Spleen (tissue), 11 donors: ENCODE measurements around the gene YPEL3. TPM values are rescaled to one million over a fixed set of nuclear protein-coding genes. Genes with fewer than 3 reads are reported as not detected.
A peak's percentile ranks its signal among the peaks of the same experiment; 100 is the strongest.

ENCODE experiments used
- DNase-seq: peaks from one replicate; pipeline ENCODE4 v3.0.0-alpha.2; 2020
- H3K27ac ChIP-seq, 8 donors: fragments of 200-600 bp; sonication (generic) in 7 of 8; 1 replicate in 4 of 8; 2 replicates in 4 of 8; pipeline versions ENCODE4 v1.5.0 to v1.8.0; 2016 to 2021; ENCODE audit warnings: inconsistent platforms in 4 of 8, mild to moderate bottlenecking in 4 of 8, moderate library complexity in 1 of 8
- H3K27me3 ChIP-seq, 7 donors: fragments of 200-600 bp; sonication (generic) in 6 of 7; replicated peaks in 1 of 7; 1 replicate in 4 of 7; 2 replicates in 3 of 7; pipeline versions ENCODE4 v1.5.0 to v1.8.0; 2016 to 2021; ENCODE audit warnings: inconsistent platforms in 3 of 7, mild to moderate bottlenecking in 1 of 7
- H3K36me3 ChIP-seq, 6 donors: fragments of 200-600 bp; sonication (generic) in 5 of 6; 1 replicate in 4 of 6; 2 replicates in 2 of 6; pipeline versions ENCODE4 v1.5.0 to v1.8.0; 2016 to 2021; ENCODE audit warnings: inconsistent platforms in 2 of 6
- H3K4me1 ChIP-seq, 6 donors: fragments of 200-600 bp; sonication (generic) in 5 of 6; 1 replicate in 3 of 6; 2 replicates in 3 of 6; pipeline versions ENCODE4 v1.5.0 to v1.8.0; 2016 to 2021; ENCODE audit warnings: inconsistent platforms in 3 of 6
- H3K4me3 ChIP-seq, 8 donors: fragments of 200-600 bp; sonication (generic) in 7 of 8; 1 replicate in 4 of 8; 2 replicates in 4 of 8; pipeline versions ENCODE4 v1.5.0 to v1.8.0; 2016 to 2021; ENCODE audit warnings: inconsistent platforms in 4 of 8, mild to moderate bottlenecking in 4 of 8, moderate library complexity in 2 of 8
- H3K9me3 ChIP-seq, 8 donors: fragments of 200-600 bp; sonication (generic) in 7 of 8; 1 replicate in 4 of 8; 2 replicates in 4 of 8; pipeline versions ENCODE4 v1.5.0 to v1.8.0; 2016 to 2021; ENCODE audit warnings: inconsistent platforms in 4 of 8
- CTCF ChIP-seq, 11 experiments: fragments of 200-600 bp in 7 of 11; fragments of 450-650 bp in 4 of 11; sonication (generic) in 4 of 11; IDR thresholded peaks in 8 of 11; conservative IDR thresholded peaks in 3 of 11; 1 replicate in 7 of 11; 2 replicates in 4 of 11; pipeline versions ENCODE4 v1.4.0 to v1.8.0; 2016 to 2021; ENCODE audit warnings: antibody characterized with exemption in 11 of 11, inconsistent platforms in 4 of 11, mild to moderate bottlenecking in 1 of 11
- POLR2A ChIP-seq, 3 donors: fragments of 450-650 bp; IDR thresholded peaks; one replicate each; pipeline ENCODE4 v1.5.1; 2017; ENCODE audit warnings: antibody characterized with exemption in 3 of 3, mild to moderate bottlenecking in 1 of 3
- POLR2AphosphoS5 ChIP-seq, 3 donors: sonication (generic); formaldehyde crosslinking; IDR thresholded peaks; one replicate each; pipeline ENCODE4 v1.5.1; 2017; ENCODE audit warnings: antibody characterized with exemption in 3 of 3
- WGBS, 5 donors: extraction: QIAGEN DNeasy Blood & Tissue Kit in 3 of 5; methylation state at CpG; one replicate each; pipeline versions ENCODE4 v1.1.5 to v1.1.7; 2013 to 2018; 5-methylcytosine and 5-hydroxymethylcytosine counted together
- intact Hi-C: fragments of 100-400 bp; cut with DNase I; formaldehyde crosslinking; loops from one replicate; pipeline ENCODE4 v1.15.0; 2023; ENCODE audit warnings: low total_unique reads
- polyA plus RNA-seq, 3 donors: library from polyadenylated mRNA; stranded (reverse); fragments of 200-250 nt; gene quantifications; one replicate each; pipeline ENCODE4 v1.2.1, GENCODE V29; 2013
- total RNA-seq, 7 donors: library from RNA; depleted of rRNA in 3 of 7; stranded (reverse); fragments of >200 nt in 3 of 7; fragmentation: NEBNext Ultra II Directional in 4 of 7; extraction: Animal tissue kit (Norgen Biotek cat#: 25700) in 4 of 7; gene quantifications; one replicate each; pipeline versions ENCODE4 v1.1.0 to v1.2.1, GENCODE V29; 2016 to 2021
- donor health status: healthy with polysubstance abuse.
- donor health status: DM: no; HTN: no; CAD: no; lungs with moderate emphysema.
- donor health status: DM: no; HTN: no; CAD: no.
- donor health status: Bipolar disorder and iron deficiency.
- donor health status: healthy.
- donor health status: DM: no; HTN: no; CAD: no.
- donor health status: DM: yes; HTN: yes; CAD: no.

The YPEL3 gene
- total and polyA plus RNA-seq, 10 donors = 108 to 234 (median 143) TPM

DNA sequence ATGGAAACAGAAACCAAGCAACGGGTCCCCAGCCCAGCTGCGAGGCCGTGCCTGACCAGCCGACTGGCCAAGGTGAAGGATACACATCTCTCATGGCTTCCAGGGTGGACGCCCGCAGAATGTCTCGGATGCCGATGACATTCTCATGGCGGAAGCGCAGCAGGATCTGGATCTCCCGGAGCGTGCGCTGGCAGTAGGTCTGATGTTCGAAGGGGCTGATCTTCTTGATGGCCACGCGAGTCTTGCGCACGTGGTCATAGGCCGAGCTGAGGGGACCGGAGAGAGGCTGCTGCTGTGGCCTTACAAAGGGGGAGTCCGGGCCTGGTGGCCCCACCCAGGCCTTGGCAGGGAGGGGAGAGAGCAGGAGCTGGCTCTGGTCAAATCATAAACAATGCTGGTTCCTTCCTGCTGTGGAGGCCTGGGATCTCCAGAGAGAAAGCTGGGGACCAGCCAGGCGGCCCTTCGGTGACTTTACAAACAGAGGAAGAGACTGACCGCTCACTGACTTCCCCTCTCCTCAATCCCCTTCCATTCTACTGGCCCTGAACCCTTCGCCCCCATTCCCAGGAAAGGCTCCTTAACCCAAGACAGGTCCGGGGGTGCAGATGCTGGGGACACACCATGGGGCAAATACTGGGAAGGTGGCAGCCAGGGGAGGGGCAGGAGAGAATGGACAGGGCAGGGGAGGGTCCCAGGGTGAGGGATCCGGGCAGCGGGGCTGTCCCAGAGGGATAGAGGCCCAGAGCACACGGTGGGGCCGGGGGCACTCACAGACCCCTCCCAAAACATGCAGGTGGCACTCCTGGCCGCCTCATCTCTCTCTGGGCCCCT is 25.9 kb upstream of the YPEL3 start:
- no peaks in the 10 kb centered on the region for H3K9me3 ChIP-seq
- intact Hi-C loops = no loop called here
- WGBS, 5 donors = 29 to 72% (median 59%) methylated on average over 25 to 31 of the region's 31 CpGs
- DNase-seq = peak; percentile 88
- TF ChIP-seq CTCF (IDR thresholded peaks at IDR 0.05 in 8 of 11, conservative IDR thresholded peaks at IDR 0.05 in 3 of 11) (no peak), POLR2AphosphoS5 (IDR thresholded peaks at IDR 0.05) (peak; percentile 44 to 71 (median 70)), POLR2A (IDR thresholded peaks at IDR 0.05) (peak in 1 of 3 donors; percentile 54)
- H3K27me3 ChIP-seq = no peaks in the 10 kb centered on the region
- H3K4me1 ChIP-seq = peaks cover 12 to 50% (median 34%) of the 10 kb centered on the region in 6 donors
- H3K36me3 ChIP-seq = peaks cover 0 to 47% (median 19%) of the 10 kb centered on the region in 6 donors
- peak overlapping the region; percentile 88 to 96 (median 94) for H3K27ac ChIP-seq
- H3K4me3 ChIP-seq = peak overlapping the region; percentile 62 to 93 (median 73)

- intact Hi-C loops = no loop called here
- H3K4me1 ChIP-seq = peaks cover 12 to 50% (median 35%) of the 10 kb centered on the region in 6 donors
- 83 to 93% (median 86%) methylated on average over 3 of the region's 3 CpGs for WGBS, 5 donors
- no peaks in the 10 kb centered on the region for H3K9me3 ChIP-seq
- peak overlapping the region; percentile 88 to 96 (median 94) for H3K27ac ChIP-seq
- H3K36me3 ChIP-seq = peaks cover 0 to 61% (median 33%) of the 10 kb centered on the region in 6 donors
- DNase-seq = no peak
- no peak overlapping the region for H3K4me3 ChIP-seq
- H3K27me3 ChIP-seq = no peaks in the 10 kb centered on the region
- TF ChIP-seq POLR2A (IDR thresholded peaks at IDR 0.05) (no peak), POLR2AphosphoS5 (IDR thresholded peaks at IDR 0.05) (no peak), CTCF (IDR thresholded peaks at IDR 0.05 in 8 of 11, conservative IDR thresholded peaks at IDR 0.05 in 3 of 11) (no peak)
Measured at GRCh38 chr16:30120340-30121105, 24.5 kb upstream of the YPEL3 start.

- WGBS, 5 donors = 94 to 100% (median 96%) methylated on average over 2 of the region's 2 CpGs
- Histone ChIP-seq H3K27me3 (no peaks in the 10 kb centered on the region), H3K4me1 (peaks cover 12 to 54% (median 36%) of the 10 kb centered on the region in 6 donors), H3K36me3 (peaks cover 0 to 72% (median 43%) of the 10 kb centered on the region in 6 donors), H3K9me3 (no peaks in the 10 kb centered on the region), H3K27ac (peak overlapping the region in 1 of 8 donors; percentile 93), H3K4me3 (no peak overlapping the region)
- no peak for DNase-seq
- intact Hi-C loops = no loop called here
- TF ChIP-seq CTCF (IDR thresholded peaks at IDR 0.05 in 8 of 11, conservative IDR thresholded peaks at IDR 0.05 in 3 of 11) = no peak
- TF ChIP-seq POLR2AphosphoS5 (IDR thresholded peaks at IDR 0.05) = no peak
- no peak for TF ChIP-seq POLR2A (IDR thresholded peaks at IDR 0.05)
Measured at GRCh38 chr16:30119428-30119827, 23.4 kb upstream of the YPEL3 start.
